ENCODE results near the gene HIVEP2. TPM values are rescaled to one million over a fixed set of nuclear protein-coding genes. Genes with fewer than 3 reads are reported as not detected.

HIVEP2 gene
- total RNA-seq, 2 donors from 2014 or later, result 25.8 to 30.8 TPM

DNA sequence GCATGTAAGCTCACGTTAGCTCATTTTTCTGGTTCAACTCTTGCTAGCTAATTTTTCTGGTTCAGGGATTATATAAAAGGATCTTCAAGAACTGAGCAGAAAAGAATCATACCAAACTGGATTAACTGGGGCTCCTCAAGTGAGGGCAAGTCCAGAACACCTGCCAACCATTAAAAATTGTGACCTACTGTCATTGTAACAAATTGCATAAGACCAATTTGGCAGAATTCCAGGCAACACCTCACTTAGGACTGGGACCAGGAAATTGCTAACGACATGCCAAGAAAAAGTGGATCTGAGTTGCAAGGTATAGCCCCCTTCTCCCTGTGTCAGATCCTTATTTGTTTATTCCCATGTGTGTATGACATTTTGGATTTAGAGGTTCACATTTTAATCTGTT, 216.6 kb downstream of the HIVEP2 start:
- Mint-ChIP-seq H3K4me3 (no peak overlapping the region), H3K9me3 (no peaks in the 10 kb centered on the region), H3K4me1 (ENCODE audit: low read depth) (peaks cover 36% of the 10 kb centered on the region), H3K27me3 (ENCODE audit: low read depth) (no peaks in the 10 kb centered on the region), H3K36me3 (ENCODE audit: insufficient read depth in 2 of 2) (no peaks in the 10 kb centered on the region), H3K27ac (no peak overlapping the region)
- no peak for ATAC-seq (replicated peaks in 1 of 2)
- no peak for DNase-seq

DNA sequence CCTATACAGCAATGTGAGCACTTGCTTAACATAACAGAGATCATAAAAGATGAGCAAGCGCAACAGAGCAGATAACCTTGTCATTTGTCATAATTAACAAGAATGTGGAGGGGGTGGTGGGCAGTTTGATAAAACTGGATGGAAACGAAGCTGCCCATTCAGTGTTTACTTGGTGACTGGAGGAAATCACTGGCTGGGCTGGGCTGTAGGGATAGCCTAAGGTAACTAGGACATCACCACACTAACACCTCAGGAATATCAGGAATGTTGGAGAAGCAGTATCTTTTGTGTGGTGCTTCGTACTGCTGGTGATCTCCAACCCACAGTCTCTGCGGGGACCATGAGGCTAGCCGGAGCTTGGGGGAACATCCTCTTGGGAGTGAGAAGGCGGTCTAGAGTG, 218.4 kb downstream of the HIVEP2 start:
- Mint-ChIP-seq H3K4me1 (ENCODE audit: low read depth) (peaks cover 26% of the 10 kb centered on the region), H3K4me3 (no peak overlapping the region), H3K27ac (no peak overlapping the region), H3K9me3 (no peaks in the 10 kb centered on the region), H3K36me3 (ENCODE audit: insufficient read depth in 2 of 2) (no peaks in the 10 kb centered on the region), H3K27me3 (ENCODE audit: low read depth) (no peaks in the 10 kb centered on the region)
- no peak for DNase-seq
- ATAC-seq (replicated peaks in 1 of 2), result no peak

DNA sequence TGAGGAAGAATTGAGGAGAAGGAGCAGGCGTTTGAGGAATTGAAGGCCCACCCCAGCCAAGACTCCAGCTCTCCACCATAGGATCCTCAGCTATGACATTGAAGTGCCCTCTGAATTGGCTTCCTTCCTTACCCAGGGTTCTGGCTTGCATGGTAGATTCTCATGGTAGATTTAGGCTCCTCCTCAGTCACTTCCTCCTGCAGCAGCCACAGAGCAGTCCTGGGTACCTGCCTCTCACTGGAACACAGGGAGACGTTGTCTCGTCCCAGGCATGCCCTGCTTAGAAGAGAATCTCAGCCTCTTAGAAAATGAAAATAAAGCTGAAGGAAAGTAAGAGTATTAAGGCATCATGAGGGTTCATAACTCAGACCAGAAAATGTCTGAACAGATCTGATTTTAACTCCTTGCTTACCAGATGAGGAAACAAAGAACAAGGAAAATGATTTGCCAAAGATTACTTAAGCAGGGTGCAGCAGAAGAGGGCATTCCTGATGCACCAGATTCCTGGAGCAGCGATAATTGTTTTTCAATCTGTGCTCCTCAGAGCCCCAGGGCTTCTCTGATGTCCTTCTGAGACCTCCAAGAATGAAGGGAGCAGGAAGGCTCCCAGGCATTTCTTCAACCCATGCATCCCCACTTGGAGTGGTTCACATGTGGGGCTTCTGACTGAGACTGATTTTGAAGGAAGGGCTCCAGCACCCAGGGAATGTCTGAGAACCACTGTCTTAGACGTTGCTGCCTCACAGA, 219.8 kb downstream of the HIVEP2 start:
- Mint-ChIP-seq H3K36me3 (ENCODE audit: insufficient read depth in 2 of 2) (no peaks in the 10 kb centered on the region), H3K9me3 (no peaks in the 10 kb centered on the region), H3K27ac (no peak overlapping the region), H3K4me3 (no peak overlapping the region), H3K27me3 (ENCODE audit: low read depth) (no peaks in the 10 kb centered on the region), H3K4me1 (ENCODE audit: low read depth) (peaks cover 21% of the 10 kb centered on the region)
- ATAC-seq (replicated peaks in 1 of 2), result no peak
- no peak for DNase-seq

DNA sequence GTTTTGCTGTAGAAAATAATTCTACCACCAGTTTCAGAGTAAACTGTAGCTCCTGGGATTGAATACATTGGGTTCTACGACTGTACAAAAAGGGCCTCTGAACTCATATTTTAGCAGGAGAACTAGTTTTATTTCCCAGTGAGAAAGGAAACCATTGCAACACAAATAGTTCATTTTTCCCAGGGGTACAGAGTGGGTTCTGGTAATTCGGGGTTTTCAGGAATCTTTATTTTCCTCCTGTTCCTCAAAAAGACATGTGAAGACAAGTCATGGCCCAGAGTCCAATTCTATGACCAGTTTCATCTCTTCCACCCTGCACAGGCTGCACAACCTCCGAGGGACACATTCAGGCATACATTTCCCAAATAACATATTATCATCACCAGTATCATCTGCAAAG, 222.1 kb downstream of the HIVEP2 start:
- no peaks in the 10 kb centered on the region for H3K27me3 Mint-ChIP-seq (ENCODE audit: low read depth)
- peaks cover 10 to 14% of the 10 kb centered on the region in 2 donors for H3K36me3 Mint-ChIP-seq (ENCODE audit: insufficient read depth in 2 of 2)
- ATAC-seq (replicated peaks in 1 of 2) (no peak), DNase-seq (no peak)
- H3K4me1 Mint-ChIP-seq (ENCODE audit: low read depth), result peaks cover 7% of the 10 kb centered on the region
- H3K9me3 Mint-ChIP-seq, result peaks cover 5 to 8% of the 10 kb centered on the region in 2 donors
- no peak overlapping the region for H3K27ac Mint-ChIP-seq
- no peak overlapping the region for H3K4me3 Mint-ChIP-seq

DNA sequence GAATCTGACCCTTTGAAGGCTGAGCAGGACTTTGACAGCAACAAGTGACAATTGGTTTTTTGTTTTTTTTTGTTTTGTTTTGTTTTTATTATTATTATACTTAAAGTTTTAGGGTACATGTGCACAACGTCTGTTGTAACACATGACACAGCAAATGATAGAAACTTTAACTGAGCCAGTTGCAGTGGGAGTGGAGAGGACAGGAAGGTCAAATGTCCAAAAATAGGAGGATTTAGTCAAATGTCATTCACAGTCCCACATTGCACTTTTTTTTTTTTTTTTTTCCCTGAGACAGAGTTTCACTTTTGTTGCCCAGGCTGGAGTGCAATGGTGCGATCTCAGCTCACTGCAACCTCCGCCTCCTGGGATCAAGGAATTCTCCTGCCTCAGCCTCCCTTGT, 223.0 kb downstream of the HIVEP2 start:
- Mint-ChIP-seq H3K36me3 (ENCODE audit: insufficient read depth in 2 of 2) (peaks cover 12 to 14% of the 10 kb centered on the region in 2 donors), H3K27me3 (ENCODE audit: low read depth) (no peaks in the 10 kb centered on the region), H3K9me3 (peaks cover 7 to 8% of the 10 kb centered on the region in 2 donors), H3K4me1 (ENCODE audit: low read depth) (peaks cover 7% of the 10 kb centered on the region), H3K4me3 (no peak overlapping the region), H3K27ac (no peak overlapping the region)
- no peak for DNase-seq
- ATAC-seq (replicated peaks in 1 of 2), result no peak

DNA sequence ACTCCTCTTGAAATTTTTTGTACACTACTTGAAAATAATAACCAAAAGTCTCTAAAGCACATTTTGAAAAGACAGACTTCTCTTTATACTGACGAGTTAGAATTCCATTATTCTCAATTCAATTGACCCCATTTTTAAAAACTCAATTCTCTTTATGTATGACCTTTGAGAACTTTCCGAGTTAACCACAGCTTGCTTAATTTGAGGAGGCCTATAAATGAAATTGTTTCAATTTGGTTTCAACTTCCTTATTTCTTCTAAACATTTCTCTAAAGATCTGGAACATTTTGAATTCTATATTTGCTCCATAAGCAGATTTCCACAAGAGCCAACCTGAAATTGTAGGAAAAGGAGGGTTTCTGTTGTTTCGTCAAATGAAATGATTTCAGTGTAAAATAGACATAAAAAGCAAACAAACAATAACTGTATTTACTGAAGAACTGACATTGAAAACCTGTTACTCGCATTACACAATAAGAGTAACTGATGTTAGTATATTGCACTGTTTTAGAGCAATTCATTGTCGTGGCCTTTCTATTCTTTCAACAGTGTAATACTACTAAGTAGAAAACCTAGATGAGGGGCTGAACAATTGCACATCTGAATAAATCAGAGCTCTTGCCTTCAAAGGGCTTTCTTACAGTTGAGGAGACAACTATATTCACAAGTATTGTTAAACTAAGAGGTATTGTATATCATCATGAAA, 223.6 kb downstream of the HIVEP2 start:
- Mint-ChIP-seq H3K4me1 (ENCODE audit: low read depth) (peaks cover 7% of the 10 kb centered on the region), H3K9me3 (peaks cover 7 to 8% of the 10 kb centered on the region in 2 donors), H3K27me3 (ENCODE audit: low read depth) (no peaks in the 10 kb centered on the region), H3K36me3 (ENCODE audit: insufficient read depth in 2 of 2) (peaks cover 12 to 14% of the 10 kb centered on the region in 2 donors), H3K27ac (no peak overlapping the region), H3K4me3 (no peak overlapping the region)
- no peak for DNase-seq
- ATAC-seq (replicated peaks in 1 of 2), result no peak

DNA sequence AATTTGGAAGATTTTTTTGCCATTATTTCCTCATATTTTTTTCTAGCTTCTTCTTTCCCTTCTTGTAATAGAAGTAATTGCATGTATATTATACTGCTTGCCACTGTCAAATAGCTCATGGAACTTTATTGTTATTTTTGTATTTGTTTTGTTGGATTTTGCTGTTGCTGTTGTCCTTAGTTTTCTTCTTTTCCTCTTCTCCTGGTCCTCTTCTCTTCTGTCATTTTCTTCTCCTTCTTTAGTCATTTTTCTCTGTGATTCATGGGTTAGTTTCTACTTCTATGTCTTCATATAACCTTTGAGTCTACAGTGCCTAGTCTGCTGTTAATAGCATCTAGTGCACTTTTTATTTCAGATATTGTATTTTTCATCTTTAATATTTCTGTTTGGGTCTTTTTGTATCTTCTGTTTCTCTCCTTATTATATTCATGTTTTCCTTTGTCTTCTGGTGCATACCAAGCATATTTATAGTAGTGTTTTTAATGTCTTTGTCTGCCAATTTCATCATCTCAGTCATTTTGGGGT, 226.2 kb downstream of the HIVEP2 start:
- no peaks in the 10 kb centered on the region for H3K27me3 Mint-ChIP-seq (ENCODE audit: low read depth)
- DNase-seq, result no peak
- no peak overlapping the region for H3K4me3 Mint-ChIP-seq
- H3K36me3 Mint-ChIP-seq (ENCODE audit: insufficient read depth in 2 of 2), result peaks cover 12 to 14% of the 10 kb centered on the region in 2 donors
- H3K4me1 Mint-ChIP-seq (ENCODE audit: low read depth), result no peaks in the 10 kb centered on the region
- no peak overlapping the region for H3K27ac Mint-ChIP-seq
- no peak for ATAC-seq (replicated peaks in 1 of 2)
- peaks cover 7 to 8% of the 10 kb centered on the region in 2 donors for H3K9me3 Mint-ChIP-seq

DNA sequence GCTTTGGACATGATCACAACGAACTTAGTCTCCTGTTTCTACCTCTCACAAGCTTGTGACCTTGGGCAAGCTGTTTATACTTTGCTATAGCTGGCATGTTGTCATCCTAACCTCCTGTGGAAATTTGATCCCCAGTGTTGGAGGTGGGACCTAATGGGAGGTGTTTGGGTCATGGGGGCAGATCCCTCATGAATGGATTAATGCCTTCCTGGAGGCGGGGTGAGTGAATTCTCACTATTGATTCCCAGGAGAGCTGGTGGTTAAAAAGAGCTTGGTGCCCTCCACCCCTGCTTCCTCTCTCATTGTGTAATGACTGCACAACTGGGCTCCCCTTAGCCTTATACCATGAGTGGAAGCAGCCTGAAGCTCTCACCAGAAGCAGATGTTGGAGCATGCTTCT, 228.9 kb downstream of the HIVEP2 start:
- H3K4me3 Mint-ChIP-seq, result no peak overlapping the region
- no peak overlapping the region for H3K27ac Mint-ChIP-seq
- no peaks in the 10 kb centered on the region for H3K27me3 Mint-ChIP-seq (ENCODE audit: low read depth)

DNA sequence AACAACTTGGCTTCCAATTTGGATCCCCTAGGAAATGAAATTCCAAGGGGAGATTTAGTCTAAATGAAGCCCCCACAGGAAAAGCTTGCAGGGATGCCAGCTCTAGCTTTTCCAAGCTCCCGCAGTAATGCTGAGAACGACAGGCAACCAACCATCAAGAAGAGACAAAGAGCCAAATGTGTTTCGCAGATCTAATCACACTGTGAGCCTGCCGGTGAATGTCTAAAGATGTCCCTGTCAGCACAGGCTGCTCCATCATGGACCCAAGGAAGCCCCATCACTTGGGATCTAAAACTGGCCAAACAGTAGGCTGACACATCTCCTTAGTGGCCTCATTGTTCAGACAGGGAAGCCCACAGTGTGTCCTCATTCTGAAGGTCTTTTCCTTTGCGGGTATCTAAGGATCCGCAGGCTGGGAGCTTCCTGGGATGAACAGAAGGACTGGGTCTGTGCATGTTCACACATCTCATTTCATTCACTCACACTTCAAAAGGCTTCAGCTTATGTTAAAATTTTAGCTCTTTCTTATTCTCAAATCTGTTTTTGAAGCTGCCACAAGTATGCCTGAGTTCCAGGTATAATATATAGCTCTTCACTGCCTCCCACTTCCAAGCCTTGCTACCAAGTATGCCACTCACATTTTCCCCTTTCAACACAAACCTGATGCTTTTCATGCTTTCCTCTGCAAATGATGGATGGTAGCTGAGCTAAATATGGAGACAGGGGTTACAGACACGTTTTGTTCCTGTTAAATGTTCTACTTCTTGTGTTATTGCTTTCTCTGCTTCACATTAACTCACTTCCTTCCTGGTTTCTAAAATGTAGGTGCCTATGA, 229.8 kb downstream of the HIVEP2 start:
- H3K27ac Mint-ChIP-seq, result no peak overlapping the region

More for the DNA sequence above, 228.9 kb downstream of the HIVEP2 start:
- peaks cover 7 to 8% of the 10 kb centered on the region in 2 donors for H3K9me3 Mint-ChIP-seq
- no peaks in the 10 kb centered on the region for H3K4me1 Mint-ChIP-seq (ENCODE audit: low read depth)
- peaks cover 12 to 14% of the 10 kb centered on the region in 2 donors for H3K36me3 Mint-ChIP-seq (ENCODE audit: insufficient read depth in 2 of 2)
- no peak for ATAC-seq (replicated peaks in 1 of 2)
- no peak for DNase-seq

DNA sequence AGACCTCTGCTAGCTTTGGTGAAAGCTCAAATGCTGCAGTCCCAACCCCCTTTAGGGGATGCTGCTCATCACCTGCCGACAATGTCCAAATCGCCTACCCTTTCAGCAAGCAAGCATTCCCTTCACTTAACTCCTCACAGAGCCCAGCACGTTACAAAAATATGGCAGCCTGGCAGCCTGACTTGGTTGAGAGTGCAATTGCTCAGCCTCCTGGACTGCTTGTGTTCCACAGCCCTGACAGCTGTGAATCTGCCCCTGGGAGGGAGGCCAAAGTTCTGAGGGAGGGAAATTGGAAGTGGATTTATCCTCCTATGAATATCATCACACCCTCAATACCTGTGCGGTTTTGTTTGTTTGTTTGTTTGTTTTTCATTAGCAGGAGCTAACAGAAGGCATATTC, 231.0 kb downstream of the HIVEP2 start:
- no peak overlapping the region for H3K27ac Mint-ChIP-seq
- no peak for ATAC-seq (replicated peaks in 1 of 2)
- no peak overlapping the region for H3K4me3 Mint-ChIP-seq
- H3K27me3 Mint-ChIP-seq (ENCODE audit: low read depth), result no peaks in the 10 kb centered on the region
- no peak for DNase-seq
- H3K4me1 Mint-ChIP-seq (ENCODE audit: low read depth), result no peaks in the 10 kb centered on the region
- peaks cover 5 to 8% of the 10 kb centered on the region in 2 donors for H3K36me3 Mint-ChIP-seq (ENCODE audit: insufficient read depth in 2 of 2)
- peaks cover 5 to 6% of the 10 kb centered on the region in 2 donors for H3K9me3 Mint-ChIP-seq

More for the DNA sequence above, 229.8 kb downstream of the HIVEP2 start:
- peaks cover 12 to 14% of the 10 kb centered on the region in 2 donors for H3K36me3 Mint-ChIP-seq (ENCODE audit: insufficient read depth in 2 of 2)
- H3K4me1 Mint-ChIP-seq (ENCODE audit: low read depth), result no peaks in the 10 kb centered on the region
- H3K27me3 Mint-ChIP-seq (ENCODE audit: low read depth), result no peaks in the 10 kb centered on the region
- DNase-seq (no peak), ATAC-seq (replicated peaks in 1 of 2) (no peak)
- H3K9me3 Mint-ChIP-seq, result peaks cover 7 to 8% of the 10 kb centered on the region in 2 donors
- H3K4me3 Mint-ChIP-seq, result no peak overlapping the region

DNA sequence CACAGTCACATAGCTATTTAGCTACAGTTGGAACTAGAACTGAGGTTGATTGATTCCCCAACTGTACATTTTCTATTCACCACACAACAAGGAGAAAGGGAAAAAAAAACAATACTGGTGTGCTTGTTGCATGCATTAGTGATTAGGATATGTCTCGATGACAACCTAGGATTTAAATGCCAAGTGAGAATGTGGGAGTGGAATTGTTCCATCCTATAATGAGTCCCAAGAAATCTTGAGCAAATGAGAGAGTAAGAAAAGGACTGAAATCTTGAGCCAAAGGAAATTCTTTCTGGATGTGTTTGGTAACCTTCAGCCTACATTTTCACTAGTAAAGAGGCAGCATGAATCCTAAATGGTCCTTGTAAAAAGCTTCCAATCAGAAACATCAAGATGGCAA, 232.7 kb downstream of the HIVEP2 start:
- Mint-ChIP-seq H3K9me3 (peaks cover 3% of the 10 kb centered on the region in 2 donors), H3K27me3 (ENCODE audit: low read depth) (no peaks in the 10 kb centered on the region), H3K4me3 (no peak overlapping the region), H3K27ac (no peak overlapping the region), H3K4me1 (ENCODE audit: low read depth) (peaks cover 2% of the 10 kb centered on the region), H3K36me3 (ENCODE audit: insufficient read depth in 2 of 2) (no peaks in the 10 kb centered on the region)
- ATAC-seq (replicated peaks in 1 of 2) (no peak), DNase-seq (no peak)

DNA sequence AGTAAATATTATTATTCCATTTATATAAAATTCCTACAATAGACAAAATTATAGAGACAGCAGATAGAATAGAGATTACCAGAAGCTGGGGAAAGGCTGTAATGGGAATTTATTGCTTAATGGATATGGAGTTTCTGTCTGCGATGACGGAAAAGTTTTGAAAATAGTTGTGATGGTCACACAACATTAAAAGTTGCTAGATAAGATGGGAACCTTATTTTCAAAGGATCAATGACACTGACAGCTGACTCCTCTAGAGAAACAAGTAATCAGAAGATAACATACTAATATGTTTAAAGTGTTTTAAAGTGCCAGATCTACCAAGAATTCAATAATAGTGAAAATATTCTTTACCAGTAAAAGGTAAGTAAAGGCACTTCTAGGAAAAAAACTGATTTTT, 236.3 kb downstream of the HIVEP2 start:
- DNase-seq, result no peak
- Mint-ChIP-seq H3K36me3 (ENCODE audit: insufficient read depth in 2 of 2) (no peaks in the 10 kb centered on the region), H3K27ac (no peak overlapping the region), H3K9me3 (peaks cover 3 to 4% of the 10 kb centered on the region in 2 donors), H3K27me3 (ENCODE audit: low read depth) (no peaks in the 10 kb centered on the region), H3K4me3 (no peak overlapping the region), H3K4me1 (ENCODE audit: low read depth) (peaks cover 15% of the 10 kb centered on the region)
- no peak for ATAC-seq (replicated peaks in 1 of 2)

DNA sequence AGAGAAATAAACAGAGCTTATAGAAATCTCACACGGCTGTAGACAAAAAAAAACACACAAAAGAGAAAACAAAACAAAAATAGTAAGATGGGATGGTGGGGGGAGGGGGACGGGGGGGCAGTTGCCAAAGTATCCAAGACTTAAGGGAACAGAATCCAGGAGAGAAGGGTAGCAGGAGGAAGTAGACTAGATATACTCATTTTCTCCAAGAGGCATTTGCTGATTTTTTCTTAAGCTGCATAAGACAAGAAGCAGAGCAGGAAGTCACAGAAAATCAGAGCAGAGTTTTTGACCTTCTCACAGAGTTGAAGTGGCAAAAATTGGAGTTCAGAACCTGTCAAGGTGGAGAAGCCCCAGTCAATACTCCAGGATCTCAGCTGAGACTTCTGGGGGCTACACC, 237.7 kb downstream of the HIVEP2 start:
- peaks cover 3 to 6% of the 10 kb centered on the region in 2 donors for H3K9me3 Mint-ChIP-seq
- DNase-seq (no peak), ATAC-seq (replicated peaks in 1 of 2) (no peak)
- H3K27me3 Mint-ChIP-seq (ENCODE audit: low read depth), result no peaks in the 10 kb centered on the region
- H3K36me3 Mint-ChIP-seq (ENCODE audit: insufficient read depth in 2 of 2), result no peaks in the 10 kb centered on the region
- H3K4me3 Mint-ChIP-seq, result no peak overlapping the region
- H3K4me1 Mint-ChIP-seq (ENCODE audit: low read depth), result peaks cover 25% of the 10 kb centered on the region
- no peak overlapping the region for H3K27ac Mint-ChIP-seq

Data from activated T-cell treated with anti-CD3 and anti-CD28 coated beads, Interleukin-2, amount 50 U/mL, for 72 hours (primary cell).